Islet precursor cell (in vitro differentiated cells): Measurements from ENCODE around the gene SNRPE.
A peak's percentile ranks its signal among the peaks of the same experiment; 100 is the strongest.
"Not testable (repeated sequence)": the region's sequence is repeated elsewhere in the genome, so short reads cannot be mapped to it uniquely, and the experiment has no call there.

ENCODE experiments used
- DNase-seq: peaks from one replicate; pipeline ENCODE4 v3.0.0-alpha.2; 2018

The SNRPE gene

GRCh38 chr1:203861379-203862184 lies at the start of gene SNRPE:
Gene SNRPE, plus strand, starts transcription at chr1:203861599. Its CDS starts 61 bp downstream, at chr1:203861660.
- DNase-seq: peak; percentile 99

GRCh38 chr1:203813581-203814341 lies 47.6 kb upstream of the SNRPE start:
- DNase-seq: no peak

GRCh38 chr1:203818399-203818798 lies 43.0 kb upstream of the SNRPE start:
- no peak for DNase-seq

- DNase-seq: no peak
Measured at GRCh38 chr1:203823306-203823705, 38.1 kb upstream of the SNRPE start.

GRCh38 chr1:203826175-203826574 lies 35.2 kb upstream of the SNRPE start:
- DNase-seq: no peak

GRCh38 chr1:203828002-203828401 lies 33.4 kb upstream of the SNRPE start:
- DNase-seq: no peak

- no peak for DNase-seq
Measured at GRCh38 chr1:203828503-203828902, 32.9 kb upstream of the SNRPE start.

- DNase-seq: not testable (repeated sequence)
Measured at GRCh38 chr1:203829247-203829646, 32.2 kb upstream of the SNRPE start.

- DNase-seq: no peak
Measured at GRCh38 chr1:203835476-203835875, 25.9 kb upstream of the SNRPE start.

GRCh38 chr1:203839081-203839480 lies 22.3 kb upstream of the SNRPE start:
- no peak for DNase-seq

- no peak for DNase-seq
Measured at GRCh38 chr1:203840208-203840808, 21.1 kb upstream of the SNRPE start.

- no peak for DNase-seq
Measured at GRCh38 chr1:203842559-203842876, 18.9 kb upstream of the SNRPE start.

- DNase-seq: no peak
Measured at GRCh38 chr1:203843435-203843834, 18.0 kb upstream of the SNRPE start.

- not testable (repeated sequence) for DNase-seq
Measured at GRCh38 chr1:203853112-203853511, 8.3 kb upstream of the SNRPE start.

- DNase-seq: no peak
Measured at GRCh38 chr1:203858055-203858454, 3.3 kb upstream of the SNRPE start.

GRCh38 chr1:203858975-203859374 lies 2.4 kb upstream of the SNRPE start:
- no peak for DNase-seq

- no peak for DNase-seq
Measured at GRCh38 chr1:203860396-203861025, 888 bp upstream of the SNRPE start.

GRCh38 chr1:203867802-203868201 lies 6.4 kb downstream of the SNRPE start:
- DNase-seq: no peak

- DNase-seq: no peak
Measured at GRCh38 chr1:203870245-203870644, 8.8 kb downstream of the SNRPE start.

GRCh38 chr1:203871114-203871880 lies 9.9 kb downstream of the SNRPE start:
- no peak for DNase-seq

- no peak for DNase-seq
Measured at GRCh38 chr1:203873094-203873493, 11.7 kb downstream of the SNRPE start.

GRCh38 chr1:203878422-203878821 lies 17.0 kb downstream of the SNRPE start:
- no peak for DNase-seq

GRCh38 chr1:203880606-203881005 lies 19.2 kb downstream of the SNRPE start:
- no peak for DNase-seq
